GM19397 (cell line): ENCODE results near the gene ATRIP.
A peak's percentile ranks its signal among the peaks of the same experiment; 100 is the strongest.
"Not testable (repeated sequence)": the region's sequence is repeated elsewhere in the genome, so short reads cannot be mapped to it uniquely, and the experiment has no call there.

Experiments used
- ATAC-seq: cut with Tn5 transposase; IDR thresholded peaks from one replicate; pipeline ENCODE4 v1.9.1; 2021; ENCODE audit warnings: mild to moderate bottlenecking, moderate library complexity; ENCODE audit not compliant: unreplicated experiment

ATRIP gene

GRCh38 chr3:48467110-48467454 is 20.5 kb downstream of the ATRIP start:
- ATAC-seq, result no peak

GRCh38 chr3:48467473-48468267 is 21.1 kb downstream of the ATRIP start:
- no peak for ATAC-seq

- ATAC-seq, result no peak
These were observed 21.8 kb downstream of the ATRIP start for GRCh38 chr3:48468329-48468731.

- ATAC-seq, result no peak
These were observed 22.7 kb downstream of the ATRIP start for GRCh38 chr3:48469046-48469915.

GRCh38 chr3:48470286-48470685 is 23.7 kb downstream of the ATRIP start:
- ATAC-seq, result no peak

- no peak for ATAC-seq
These were observed 26.1 kb downstream of the ATRIP start for GRCh38 chr3:48472673-48472922.

- ATAC-seq, result peak; percentile 78
These were observed 26.5 kb downstream of the ATRIP start for GRCh38 chr3:48472923-48473616.

- no peak for ATAC-seq
These were observed 27.0 kb downstream of the ATRIP start for GRCh38 chr3:48473617-48473952.

- ATAC-seq, result not testable (repeated sequence)
These were observed 27.5 kb downstream of the ATRIP start for GRCh38 chr3:48474031-48474430.

GRCh38 chr3:48474619-48475018 is 28.1 kb downstream of the ATRIP start:
- no peak for ATAC-seq

GRCh38 chr3:48475188-48475587 is 28.7 kb downstream of the ATRIP start:
- ATAC-seq, result no peak

GRCh38 chr3:48476426-48477053 is 30.0 kb downstream of the ATRIP start:
- no peak for ATAC-seq

- ATAC-seq, result no peak
These were observed 31.5 kb downstream of the ATRIP start for GRCh38 chr3:48477959-48478520.

- ATAC-seq, result no peak
These were observed 32.4 kb downstream of the ATRIP start for GRCh38 chr3:48478626-48479555.

GRCh38 chr3:48480891-48481290 is 34.4 kb downstream of the ATRIP start:
- ATAC-seq, result not testable (repeated sequence)

GRCh38 chr3:48482822-48483221 is 36.3 kb downstream of the ATRIP start:
- not testable (repeated sequence) for ATAC-seq

- ATAC-seq, result no peak
These were observed 40.4 kb downstream of the ATRIP start for GRCh38 chr3:48486952-48487351.

GRCh38 chr3:48492461-48493202 is 46.1 kb downstream of the ATRIP start:
- no peak for ATAC-seq

GRCh38 chr3:48493203-48493501 is 46.6 kb downstream of the ATRIP start:
- no peak for ATAC-seq

GRCh38 chr3:48500656-48501055 is 54.1 kb downstream of the ATRIP start:
- no peak for ATAC-seq
